ENCODE data around the gene SH3RF3.

Gene SH3RF3

DNA sequence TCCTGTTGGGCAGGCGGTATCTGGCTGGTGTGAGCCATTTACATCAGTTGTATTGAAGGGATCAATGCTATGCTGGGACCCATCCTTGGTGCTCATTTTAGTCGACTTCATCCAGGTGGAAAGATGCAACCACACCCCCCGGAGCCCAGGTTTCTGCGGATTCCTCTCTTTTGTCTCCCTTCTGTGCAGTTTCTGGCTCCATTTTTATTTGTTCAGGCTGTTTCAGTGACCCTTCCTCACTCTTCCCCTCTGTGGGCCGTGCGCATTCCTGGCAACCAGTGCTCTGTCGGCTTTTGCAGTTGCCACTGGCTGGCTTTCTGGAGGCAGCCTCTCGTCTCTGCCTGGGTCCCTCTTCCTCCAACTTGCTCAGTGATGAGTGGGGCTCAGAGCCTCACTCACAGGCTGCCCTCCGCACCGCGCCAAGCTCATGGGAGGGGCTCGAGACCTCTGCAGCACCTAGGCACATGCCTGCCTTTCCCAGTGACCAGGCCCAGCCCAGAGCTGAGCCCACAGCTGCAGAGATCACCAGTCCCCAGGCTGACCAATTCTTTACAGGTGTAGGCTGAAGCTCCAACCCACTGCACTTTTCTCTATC is 12.1 kb downstream of the SH3RF3 start:
- no peak for DNase-seq

- no peak for DNase-seq
Observed at GRCh38 chr2:109141727-109142283, 12.8 kb downstream of the SH3RF3 start.

DNA sequence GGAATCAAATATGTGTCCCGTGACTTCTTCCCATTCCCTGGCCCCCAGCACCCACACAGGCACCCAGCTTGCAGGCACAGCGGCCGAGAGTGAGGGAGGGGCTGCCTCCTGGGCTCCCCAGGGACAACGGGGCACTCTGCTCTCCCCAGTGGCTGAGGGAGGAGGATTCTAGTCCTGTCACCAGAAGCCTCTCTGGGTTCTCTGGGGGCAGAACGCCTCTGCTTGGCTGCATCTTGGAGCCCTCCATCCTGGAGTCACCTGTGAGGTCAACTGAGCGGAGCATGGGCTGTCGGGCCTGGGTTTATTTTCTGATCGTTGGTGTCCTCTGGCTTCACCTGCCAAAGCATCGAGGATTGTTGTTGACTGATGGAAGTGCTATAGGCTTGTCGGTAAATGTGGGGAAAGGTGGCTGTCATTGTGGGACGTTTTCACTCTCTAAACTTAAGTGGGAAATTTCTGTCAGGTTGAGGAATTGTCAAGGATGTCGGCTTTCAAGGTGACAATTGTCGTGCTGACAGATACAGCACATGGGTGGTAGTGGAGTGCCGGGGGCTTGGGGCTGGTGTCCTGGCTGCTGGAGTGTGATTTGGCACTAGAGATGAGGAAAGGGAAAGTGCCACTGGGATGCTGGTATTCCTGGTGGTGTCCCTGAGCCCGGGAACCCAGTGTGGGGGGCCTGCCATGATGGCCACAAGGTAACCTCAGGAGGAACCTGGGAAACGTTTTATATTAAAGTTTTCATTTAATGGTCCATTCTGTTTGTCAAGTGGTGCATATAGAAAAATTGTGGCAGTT is 13.6 kb downstream of the SH3RF3 start:
- no peak for DNase-seq

DNA sequence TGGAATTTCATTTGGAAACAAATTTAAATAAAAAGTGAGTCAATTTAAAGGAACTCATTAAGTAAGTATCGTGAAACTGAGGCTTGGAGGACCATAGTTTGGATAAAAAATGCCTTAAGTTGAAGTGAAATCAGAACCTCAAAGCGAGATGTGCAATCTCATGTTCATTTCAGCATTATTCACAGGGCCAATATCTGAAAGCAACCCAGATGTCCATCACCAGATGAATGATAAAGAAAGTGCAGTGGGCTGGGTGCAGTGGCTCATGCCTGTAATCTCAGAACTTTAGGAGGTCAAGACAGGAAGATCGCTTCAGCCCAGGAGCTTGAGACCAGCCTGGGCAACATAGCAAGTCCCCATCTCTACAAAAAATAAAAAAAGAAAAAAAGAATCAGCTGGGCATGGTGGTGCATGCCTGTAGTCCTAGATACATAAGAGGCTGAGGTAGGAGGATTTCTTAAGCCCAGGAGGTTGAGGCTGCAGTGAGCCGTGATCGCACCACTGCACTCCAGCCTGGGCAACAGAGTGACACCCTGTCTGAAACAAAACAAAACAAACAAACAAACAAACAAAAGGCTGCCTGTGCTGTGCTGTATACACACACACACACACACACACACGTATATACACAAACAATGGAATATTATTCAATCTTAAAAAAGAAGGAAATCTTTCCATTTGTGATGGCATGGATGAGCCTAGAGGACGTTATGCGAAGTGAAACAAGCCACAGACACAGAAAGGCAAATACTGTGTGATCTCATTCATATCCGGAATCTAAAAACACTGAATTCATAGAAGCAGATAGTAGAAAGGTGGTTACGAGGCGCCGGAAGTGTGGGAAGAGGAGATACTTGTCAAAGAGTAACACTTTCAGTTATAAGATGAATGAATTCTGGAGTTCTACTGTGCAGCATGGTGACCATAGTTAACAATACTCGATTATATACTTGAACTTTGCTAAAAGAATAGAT is 14.5 kb downstream of the SH3RF3 start:
- DNase-seq: no peak

- DNase-seq: no peak
Observed at GRCh38 chr2:109144271-109144670, 15.3 kb downstream of the SH3RF3 start.

GRCh38 chr2:109144721-109145120 is 15.7 kb downstream of the SH3RF3 start:
- DNase-seq: no peak

GRCh38 chr2:109145286-109145685 is 16.3 kb downstream of the SH3RF3 start:
- no peak for DNase-seq

- no peak for DNase-seq
Observed at GRCh38 chr2:109147405-109147804, 18.4 kb downstream of the SH3RF3 start.

DNA sequence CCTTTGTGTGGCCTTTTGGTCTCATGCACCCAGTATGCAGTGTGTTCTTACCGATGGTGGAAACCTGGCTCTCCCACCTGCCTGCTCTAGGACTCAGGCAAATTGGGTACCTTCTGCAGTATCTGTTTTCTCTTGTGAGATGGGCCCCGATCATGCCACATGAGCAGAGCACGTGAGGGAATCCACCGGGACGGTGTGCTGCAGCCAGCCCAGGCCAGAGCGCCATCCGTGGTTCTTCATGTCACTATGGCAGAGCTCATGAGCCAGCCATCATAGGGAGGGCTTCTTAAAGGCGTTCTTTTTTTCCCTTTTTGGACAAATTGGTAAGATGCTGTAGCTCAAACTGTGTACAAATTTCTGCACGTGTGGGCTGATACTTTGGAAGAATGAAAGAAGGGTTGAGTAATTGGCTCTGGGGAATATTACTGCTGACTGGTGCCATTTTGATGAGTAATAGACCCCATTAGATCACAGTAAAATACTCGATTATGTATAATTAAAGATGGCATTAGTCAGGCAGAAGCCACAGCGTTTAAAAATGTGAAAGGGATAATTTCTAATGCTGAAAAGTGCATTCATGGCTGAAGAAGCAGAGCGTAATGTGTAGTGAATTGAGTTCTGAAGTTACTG is 19.2 kb downstream of the SH3RF3 start:
- no peak for DNase-seq

DNA sequence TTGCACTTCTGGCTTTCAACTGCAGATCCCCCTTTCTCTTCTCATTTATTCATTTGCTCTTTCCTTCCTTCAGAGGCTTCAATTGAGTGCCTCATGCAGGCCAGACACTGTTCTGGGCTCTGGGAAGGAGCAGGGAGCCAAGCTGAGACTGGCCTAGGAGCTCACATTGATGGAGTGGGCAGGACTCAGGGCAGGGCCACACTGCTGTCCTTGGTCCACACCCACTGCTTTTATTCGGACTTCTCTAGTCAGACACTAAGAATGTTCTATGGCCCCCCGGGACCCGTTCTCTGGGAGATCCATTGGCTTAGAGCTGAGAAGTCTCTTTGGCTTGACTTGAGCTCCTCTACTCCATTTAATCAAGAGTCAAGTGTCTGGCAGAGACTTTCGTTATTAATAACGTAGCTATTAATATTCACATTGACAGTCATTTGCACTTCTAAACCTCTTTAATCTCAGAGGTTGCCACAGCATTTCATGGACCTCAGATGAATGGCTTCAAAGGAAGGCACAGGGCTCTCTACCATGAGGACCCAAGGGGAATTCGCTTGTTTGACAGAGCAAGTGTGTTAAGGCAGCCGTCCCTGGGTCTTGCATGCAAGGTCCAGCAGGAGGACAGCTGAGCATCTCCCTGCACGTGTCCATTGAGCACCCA is 20.1 kb downstream of the SH3RF3 start:
- no peak for DNase-seq

GRCh38 chr2:109150559-109150958 is 21.6 kb downstream of the SH3RF3 start:
- DNase-seq: no peak

DNA sequence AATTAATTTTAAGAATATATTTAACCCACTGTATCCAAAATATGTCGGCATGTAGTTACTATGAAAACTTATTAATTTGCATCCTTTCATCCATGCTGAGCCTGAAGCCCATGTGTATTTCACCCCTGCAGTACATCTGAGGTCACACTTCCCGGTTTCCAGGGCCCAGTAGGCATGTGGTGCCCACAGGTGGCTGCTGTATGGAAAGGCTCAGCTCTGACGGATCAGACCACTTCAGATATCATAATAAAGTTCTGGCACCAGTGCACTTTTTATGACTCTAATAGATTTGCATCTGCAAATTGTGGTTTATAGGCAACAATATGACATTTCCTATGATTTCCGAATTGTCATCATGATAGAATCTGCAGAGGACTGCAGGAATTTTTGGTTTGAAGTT is 22.5 kb downstream of the SH3RF3 start:
- no peak for DNase-seq

DNA sequence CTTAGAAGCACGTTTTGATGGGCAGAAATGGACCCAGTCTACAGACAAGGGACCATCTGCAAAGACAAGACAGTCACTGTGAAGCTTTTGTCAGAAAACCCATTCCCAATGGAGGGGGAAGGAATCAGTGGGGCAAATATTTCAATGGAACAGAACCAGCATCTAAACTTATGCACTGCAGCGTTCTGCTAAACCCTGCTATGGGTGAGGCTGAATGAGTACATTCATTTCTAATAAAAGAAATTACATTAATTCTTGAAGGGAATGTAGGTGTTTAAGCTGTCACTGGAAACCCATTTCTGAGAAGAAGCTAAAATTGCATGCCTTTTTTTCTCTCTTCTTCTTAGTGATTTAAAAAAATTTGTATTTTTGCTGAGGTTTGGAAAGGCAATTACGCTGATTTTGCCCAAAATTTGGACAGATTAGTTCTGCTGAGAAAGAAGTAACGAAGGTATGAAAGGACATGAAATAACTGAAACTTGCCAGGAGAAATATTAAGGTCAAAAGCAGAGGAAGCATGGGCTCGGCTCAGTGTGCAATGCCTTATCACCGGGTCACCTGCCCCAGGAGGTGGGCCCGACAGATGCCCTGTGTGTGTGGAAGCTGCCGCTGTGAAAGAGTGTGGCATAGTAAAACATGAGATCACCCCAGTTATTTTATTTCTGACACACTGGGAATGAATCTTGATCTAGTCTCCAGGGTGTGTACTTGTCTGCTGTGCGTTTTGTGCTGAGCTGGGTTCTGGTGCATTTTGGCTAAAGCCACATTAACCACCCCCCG is 24.2 kb downstream of the SH3RF3 start:
- no peak for DNase-seq

DNA sequence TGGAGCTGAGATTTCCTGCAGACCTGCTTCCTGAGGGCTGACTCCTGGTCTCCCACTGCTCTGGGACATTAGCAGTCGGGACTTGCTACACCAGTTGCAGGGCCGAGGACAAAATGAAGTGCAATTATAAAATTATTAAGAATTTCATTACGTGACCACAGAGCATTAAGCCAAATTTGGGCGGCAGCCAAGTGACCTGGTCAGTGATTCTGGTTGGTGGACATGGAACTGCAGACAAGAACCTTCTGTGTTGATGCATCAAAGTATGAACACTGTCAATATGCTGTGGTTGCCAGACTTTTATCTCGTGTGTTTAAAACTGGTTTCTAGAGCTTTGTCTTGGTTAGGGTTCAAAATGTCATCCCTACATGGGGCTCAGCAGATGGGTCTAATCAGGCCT is 24.8 kb downstream of the SH3RF3 start:
- DNase-seq: no peak

DNA sequence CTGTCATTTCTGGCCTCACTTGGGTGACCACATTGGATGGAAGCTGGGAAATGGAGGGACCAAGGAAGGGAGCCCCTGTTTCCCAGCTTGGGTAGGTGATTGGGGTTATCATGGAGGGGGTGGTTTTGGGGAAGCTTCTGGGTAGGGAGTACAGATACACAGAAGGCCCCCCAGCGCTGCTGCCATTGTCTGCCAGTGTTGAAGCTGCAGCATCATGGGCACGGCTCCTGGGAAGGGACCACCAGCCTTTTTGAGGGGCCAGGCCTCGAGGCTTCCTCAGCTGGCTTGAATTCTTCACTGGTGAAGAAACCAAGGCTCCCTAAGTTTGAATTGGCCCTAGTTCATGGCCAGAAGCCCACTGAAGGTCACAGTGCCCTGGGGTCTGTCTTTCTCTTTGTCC is 25.2 kb downstream of the SH3RF3 start:
- no peak for DNase-seq

- DNase-seq: no peak
Observed at GRCh38 chr2:109155553-109156451, 26.8 kb downstream of the SH3RF3 start.

GRCh38 chr2:109157563-109158105 is 28.6 kb downstream of the SH3RF3 start:
- DNase-seq: no peak

GRCh38 chr2:109158237-109158636 is 29.2 kb downstream of the SH3RF3 start:
- DNase-seq: no peak

DNA sequence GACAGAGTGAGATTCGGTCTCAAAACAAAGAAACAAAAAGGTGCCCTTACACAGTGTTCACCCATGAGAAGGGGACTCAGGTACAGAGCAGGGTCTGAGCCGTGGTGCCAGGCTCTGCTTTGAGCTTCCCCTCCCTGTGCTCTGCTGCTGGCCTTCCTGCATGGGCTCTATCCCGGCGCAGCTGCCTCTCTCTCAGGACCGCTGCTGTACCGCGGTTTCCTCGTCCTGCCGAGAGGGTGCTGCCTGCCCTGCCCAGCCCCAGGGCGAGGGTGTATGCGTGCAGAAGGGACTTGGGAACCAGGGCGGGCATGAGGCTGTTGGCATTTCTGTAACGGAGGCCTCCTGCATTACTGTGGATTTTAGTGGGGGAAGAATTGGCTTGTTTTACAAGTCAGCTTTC is 30.1 kb downstream of the SH3RF3 start:
- DNase-seq: no peak
